ENCODE measurements around the gene CTCFL. TPM values are rescaled to one million over a fixed set of nuclear protein-coding genes. Genes with fewer than 3 reads are reported as not detected.

Gene CTCFL
- total RNA-seq, 2 experiments from 2014 or later, result 0.63 TPM; not detected in 1

DNA sequence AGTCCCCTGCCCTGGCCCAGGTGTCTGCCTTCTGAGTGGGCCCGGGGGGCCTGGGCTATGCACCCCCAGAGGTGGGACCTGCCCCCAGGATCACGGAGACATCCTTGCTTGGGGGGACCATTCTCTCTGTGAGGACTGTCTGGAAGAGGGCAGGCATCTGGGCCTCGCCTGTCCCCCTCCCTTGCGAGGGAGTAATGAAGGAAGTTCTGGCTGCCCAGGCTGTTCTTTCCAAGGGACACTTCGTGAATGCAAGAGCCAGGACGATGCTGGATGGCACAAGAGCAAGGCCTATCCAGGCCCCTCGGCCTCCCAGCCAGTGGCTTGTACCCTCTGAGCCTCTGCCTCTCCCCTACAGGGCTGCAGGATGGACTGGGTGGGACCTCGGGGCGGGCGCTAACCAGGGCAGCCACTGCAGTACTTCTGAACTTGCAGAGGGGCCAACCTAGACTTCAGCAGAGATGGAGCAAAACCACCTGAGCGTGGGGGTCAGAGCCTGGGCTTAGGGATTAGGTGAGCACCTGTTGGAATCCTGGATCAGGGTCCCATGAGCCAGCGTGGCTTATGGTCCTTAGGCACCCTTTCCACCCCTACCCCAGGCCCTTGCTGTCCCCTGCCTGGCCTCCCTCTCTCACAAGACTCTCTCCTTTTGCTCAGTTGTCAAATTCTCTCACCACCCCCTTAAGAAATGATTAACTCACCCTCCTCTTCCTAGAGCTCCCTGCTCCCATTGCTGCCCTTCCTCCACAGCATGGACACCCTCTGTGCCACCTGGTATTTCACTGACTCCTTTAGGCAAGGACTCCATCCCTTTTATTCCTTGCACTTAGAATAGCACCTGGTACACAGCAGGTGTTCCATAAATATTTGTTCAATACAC, 53.2 kb downstream of the CTCFL start:
- H3K4me2 ChIP-seq (ENCODE audit: low read length), result peak overlapping the region; percentile 98

DNA sequence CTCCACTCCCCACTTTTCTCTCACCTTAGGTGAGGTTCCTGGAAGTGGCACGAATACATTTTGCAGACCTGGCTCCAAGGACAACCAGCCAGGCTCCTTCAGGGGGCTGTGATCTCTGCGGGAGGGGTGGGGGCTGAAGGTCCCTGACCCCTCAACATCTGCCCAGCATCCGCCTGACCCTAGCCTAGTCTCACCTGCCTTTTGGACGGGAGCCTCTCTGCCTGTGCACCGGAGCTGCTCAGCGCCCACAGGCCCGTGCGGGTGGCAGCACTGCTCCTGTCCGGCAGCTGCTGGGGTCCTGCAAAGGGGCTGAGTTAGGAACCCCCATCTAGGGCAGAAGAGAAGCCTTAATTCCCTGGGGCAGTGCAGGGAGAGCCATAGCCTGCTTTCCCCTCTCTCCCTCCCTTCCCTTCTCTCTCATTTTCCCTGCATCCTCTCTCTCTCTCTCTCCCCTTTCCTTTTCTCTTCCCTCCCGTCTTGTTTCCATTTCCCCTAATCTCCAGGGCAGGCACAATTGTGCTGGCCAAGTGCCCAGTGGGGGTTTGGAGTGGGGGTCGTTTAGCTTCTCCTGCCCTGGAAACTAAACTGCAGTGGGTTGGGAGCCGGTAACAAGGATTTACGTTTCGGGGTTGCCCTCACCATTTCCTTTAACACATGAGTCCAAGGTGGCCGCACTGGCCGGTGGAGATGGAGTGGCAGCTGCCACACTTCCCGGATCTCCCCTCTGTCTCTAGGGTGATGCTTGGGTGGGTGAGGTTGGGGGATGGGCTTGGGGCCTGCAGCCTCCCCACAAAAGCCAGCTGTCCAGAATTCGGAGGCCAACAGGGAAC, 54.1 kb downstream of the CTCFL start:
- Histone ChIP-seq H4K20me1 (ENCODE audit: insufficient read depth, low read length) (no peaks in the 10 kb centered on the region), H3K4me2 (ENCODE audit: low read length) (peak overlapping the region; percentile 98), H3K36me3 (ENCODE audit: insufficient read depth, low read length) (peaks cover 6% of the 10 kb centered on the region; the same call in 1 of the 2 replicates), H2AFZ (ENCODE audit: low read length) (no peak overlapping the region), H3K4me3 (ENCODE audit: low read depth, low read length, poor library complexity, severe bottlenecking) (peak overlapping the region; percentile 72), H3K9me2 (ENCODE audit: insufficient read depth, low read length) (no peaks in the 10 kb centered on the region), H3K9me3 (ENCODE audit: low read length) (peaks cover 7% of the 10 kb centered on the region; the same call in 1 of the 2 replicates), H3K27ac (ENCODE audit: low read depth, low read length, poor library complexity, severe bottlenecking) (peak overlapping the region; percentile 99), H3K4me1 (ENCODE audit: insufficient read depth, low read length, poor library complexity, severe bottlenecking) (peaks cover 100% of the 10 kb centered on the region), H3K79me2 (ENCODE audit: insufficient read depth, low read depth, low read length) (peaks cover 6% of the 10 kb centered on the region; the same call in 1 of the 2 replicates)
- no TSS peak for BruUV-seq (replicated peaks)
- no peak for TF ChIP-seq EZH2phosphoT487 (IDR thresholded peaks at IDR 0.05; ENCODE audit: borderline replicate concordance, low read depth, low read length)
- TF ChIP-seq, protein P1, sequence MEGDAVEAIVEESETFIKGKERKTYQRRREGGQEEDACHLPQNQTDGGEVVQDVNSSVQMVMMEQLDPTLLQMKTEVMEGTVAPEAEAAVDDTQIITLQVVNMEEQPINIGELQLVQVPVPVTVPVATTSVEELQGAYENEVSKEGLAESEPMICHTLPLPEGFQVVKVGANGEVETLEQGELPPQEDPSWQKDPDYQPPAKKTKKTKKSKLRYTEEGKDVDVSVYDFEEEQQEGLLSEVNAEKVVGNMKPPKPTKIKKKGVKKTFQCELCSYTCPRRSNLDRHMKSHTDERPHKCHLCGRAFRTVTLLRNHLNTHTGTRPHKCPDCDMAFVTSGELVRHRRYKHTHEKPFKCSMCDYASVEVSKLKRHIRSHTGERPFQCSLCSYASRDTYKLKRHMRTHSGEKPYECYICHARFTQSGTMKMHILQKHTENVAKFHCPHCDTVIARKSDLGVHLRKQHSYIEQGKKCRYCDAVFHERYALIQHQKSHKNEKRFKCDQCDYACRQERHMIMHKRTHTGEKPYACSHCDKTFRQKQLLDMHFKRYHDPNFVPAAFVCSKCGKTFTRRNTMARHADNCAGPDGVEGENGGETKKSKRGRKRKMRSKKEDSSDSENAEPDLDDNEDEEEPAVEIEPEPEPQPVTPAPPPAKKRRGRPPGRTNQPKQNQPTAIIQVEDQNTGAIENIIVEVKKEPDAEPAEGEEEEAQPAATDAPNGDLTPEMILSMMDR (conservative IDR thresholded peaks at IDR 0.05; ENCODE audit: low read length), result no peak
- intact Hi-C loops (cut with micrococcal nuclease; ENCODE audit: unreplicated experiment), result no loop called here
- POLR2A ChIA-PET, result interaction anchor here (0.7 to 7.1 kb wide), 9 partner anchors 10 to 81 kb away, joined by 3 to 92 read pairs (median 9); no protein-coding TSS in a partner anchor
- CTCF ChIA-PET (ENCODE audit: unreplicated experiment), result interaction anchor here (1.0 to 1.9 kb wide), 4 partner anchors 11 to 82 kb away, joined by 4 to 9 read pairs (median 6); no protein-coding TSS in a partner anchor
- DNase-seq (ENCODE audit: low spot score), result peak; percentile 29

More for the DNA sequence above, 53.2 kb downstream of the CTCFL start:
- DNase-seq (ENCODE audit: low spot score), result no peak
- H3K4me3 ChIP-seq (ENCODE audit: low read depth, low read length, poor library complexity, severe bottlenecking), result peak overlapping the region; percentile 72
- H3K9me2 ChIP-seq (ENCODE audit: insufficient read depth, low read length), result no peaks in the 10 kb centered on the region
- CTCF ChIA-PET (ENCODE audit: unreplicated experiment), result no interaction called here
- TF ChIP-seq EZH2phosphoT487 (IDR thresholded peaks at IDR 0.05; ENCODE audit: borderline replicate concordance, low read depth, low read length), result no peak
- TF ChIP-seq, protein P1 (conservative IDR thresholded peaks at IDR 0.05; ENCODE audit: low read length), result no peak
- POLR2A ChIA-PET, result interaction anchor here (0.7 to 7.1 kb wide), 6 partner anchors 9 to 82 kb away, joined by 3 to 92 read pairs (median 10); partner anchors contain the start of gene RBM38
- H4K20me1 ChIP-seq (ENCODE audit: insufficient read depth, low read length), result no peaks in the 10 kb centered on the region
- peaks cover 7% of the 10 kb centered on the region; the same call in 1 of the 2 replicates for H3K9me3 ChIP-seq (ENCODE audit: low read length)
- no peak overlapping the region for H2AFZ ChIP-seq (ENCODE audit: low read length)
- peaks cover 6% of the 10 kb centered on the region; the same call in 1 of the 2 replicates for H3K79me2 ChIP-seq (ENCODE audit: insufficient read depth, low read depth, low read length)
- peak overlapping the region; percentile 99 for H3K27ac ChIP-seq (ENCODE audit: low read depth, low read length, poor library complexity, severe bottlenecking)
- peaks cover 6% of the 10 kb centered on the region; the same call in 1 of the 2 replicates for H3K36me3 ChIP-seq (ENCODE audit: insufficient read depth, low read length)
- H3K4me1 ChIP-seq (ENCODE audit: insufficient read depth, low read length, poor library complexity, severe bottlenecking), result peaks cover 99% of the 10 kb centered on the region
- intact Hi-C loops (cut with micrococcal nuclease; ENCODE audit: unreplicated experiment), result no loop called here
- BruUV-seq (replicated peaks), result no TSS peak

All from OCI-LY7 (cell line).